NCI-H1930 (cell line): Measurements from ENCODE around the gene TRAF2.

ENCODE experiments used
- DNase-seq, 2 experiments: peaks; one replicate each; lab custom pipeline; 2025; lab: John Stamatoyannopoulos, UW

TRAF2 gene

DNA sequence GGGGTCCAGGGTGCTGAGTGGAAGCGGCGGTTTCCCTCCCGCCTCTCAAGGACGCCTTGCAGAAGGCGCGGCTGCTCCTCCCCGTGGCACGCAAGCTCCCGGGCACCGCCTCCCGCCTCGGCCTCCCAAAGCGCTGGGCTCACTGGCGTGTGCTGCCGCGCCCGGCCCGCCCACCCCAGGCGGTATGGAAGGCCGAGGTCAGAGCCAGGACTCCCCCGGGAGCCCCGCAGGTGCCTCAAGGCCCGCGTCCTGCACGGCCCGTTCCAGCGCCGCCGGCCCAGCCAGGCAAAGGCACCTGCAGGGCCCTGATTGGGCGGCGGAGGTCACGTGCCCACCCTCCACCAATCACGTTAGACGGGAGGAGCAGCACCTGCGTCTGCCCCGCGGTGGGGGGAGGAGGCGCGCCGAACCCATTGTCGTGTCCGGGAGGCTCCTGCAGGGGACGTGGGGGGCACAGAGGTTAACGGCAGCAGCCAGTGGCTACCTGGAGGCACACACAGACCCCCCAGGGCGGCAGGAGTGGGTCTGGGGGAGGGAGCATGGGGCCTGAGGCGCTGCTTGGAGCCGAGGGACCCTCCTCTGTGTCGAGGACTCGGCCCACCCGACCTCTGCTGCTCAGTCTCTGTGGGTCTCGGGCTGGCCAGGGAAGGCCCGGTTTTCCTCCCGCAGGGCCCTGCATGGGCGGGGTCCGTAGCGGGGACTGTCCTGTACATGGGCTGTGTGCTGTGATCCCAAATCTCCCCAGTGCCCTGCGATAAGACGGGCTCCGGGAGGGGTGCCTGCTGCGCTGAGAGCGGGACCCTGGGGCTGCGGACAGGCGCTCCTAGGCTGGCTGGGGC is 63.7 kb downstream of the TRAF2 start:
- peak; percentile 94 to 95 for DNase-seq

GRCh38 chr9:136950656-136951276 is 64.5 kb downstream of the TRAF2 start:
- DNase-seq = no peak

GRCh38 chr9:136951541-136952320 is 65.4 kb downstream of the TRAF2 start, which contains the start of gene LCN12:
TSS of gene LCN12 (plus strand) at chr9:136952273. CDS start at chr9:136952328, 55 bp downstream.
- no peak for DNase-seq

GRCh38 chr9:136952321-136952850 is 66.1 kb downstream of the TRAF2 start:
- DNase-seq = no peak

DNA sequence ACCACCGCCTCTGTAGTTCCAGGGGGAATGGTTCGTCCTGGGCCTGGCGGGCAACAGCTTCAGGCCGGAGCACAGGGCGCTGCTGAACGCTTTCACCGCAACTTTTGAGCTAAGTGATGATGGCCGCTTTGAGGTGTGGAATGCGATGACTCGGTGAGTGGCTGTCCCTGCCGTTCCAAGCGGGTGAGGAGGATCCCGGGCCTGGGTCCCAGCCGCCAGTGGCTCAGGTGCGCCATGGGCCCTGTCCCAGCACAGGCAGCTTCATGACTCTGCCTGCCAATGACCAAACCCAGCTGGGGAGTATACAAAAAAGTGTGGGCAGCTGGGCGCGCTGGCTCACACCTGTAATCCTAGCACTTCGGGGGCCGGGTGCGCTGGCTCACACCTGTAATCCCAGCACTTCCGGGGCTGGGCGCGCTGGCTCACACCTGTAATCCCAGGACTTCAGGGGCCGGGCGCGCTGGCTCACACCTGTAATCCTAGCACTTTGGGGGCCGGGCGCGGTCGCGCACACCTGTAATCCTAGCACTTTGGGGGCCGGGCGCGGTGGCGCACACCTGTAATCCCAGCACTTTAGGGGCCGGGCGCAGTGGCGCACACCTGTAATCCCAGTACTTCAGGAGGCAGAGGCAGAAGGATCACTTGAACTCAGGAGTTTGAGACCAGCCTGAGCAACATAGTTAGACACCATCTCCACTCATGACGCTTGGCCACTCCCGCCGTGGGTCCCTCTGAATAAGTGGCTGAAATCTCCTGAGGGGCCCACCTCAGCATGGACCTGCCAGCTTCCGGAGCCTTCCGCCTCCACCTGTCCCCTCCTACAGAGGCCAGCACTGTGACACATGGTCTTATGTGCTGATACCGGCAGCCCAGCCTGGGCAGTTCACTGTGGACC is 66.8 kb downstream of the TRAF2 start:
- no peak for DNase-seq

- DNase-seq = no peak
These were observed 67.5 kb downstream of the TRAF2 start for GRCh38 chr9:136953771-136954269.

DNA sequence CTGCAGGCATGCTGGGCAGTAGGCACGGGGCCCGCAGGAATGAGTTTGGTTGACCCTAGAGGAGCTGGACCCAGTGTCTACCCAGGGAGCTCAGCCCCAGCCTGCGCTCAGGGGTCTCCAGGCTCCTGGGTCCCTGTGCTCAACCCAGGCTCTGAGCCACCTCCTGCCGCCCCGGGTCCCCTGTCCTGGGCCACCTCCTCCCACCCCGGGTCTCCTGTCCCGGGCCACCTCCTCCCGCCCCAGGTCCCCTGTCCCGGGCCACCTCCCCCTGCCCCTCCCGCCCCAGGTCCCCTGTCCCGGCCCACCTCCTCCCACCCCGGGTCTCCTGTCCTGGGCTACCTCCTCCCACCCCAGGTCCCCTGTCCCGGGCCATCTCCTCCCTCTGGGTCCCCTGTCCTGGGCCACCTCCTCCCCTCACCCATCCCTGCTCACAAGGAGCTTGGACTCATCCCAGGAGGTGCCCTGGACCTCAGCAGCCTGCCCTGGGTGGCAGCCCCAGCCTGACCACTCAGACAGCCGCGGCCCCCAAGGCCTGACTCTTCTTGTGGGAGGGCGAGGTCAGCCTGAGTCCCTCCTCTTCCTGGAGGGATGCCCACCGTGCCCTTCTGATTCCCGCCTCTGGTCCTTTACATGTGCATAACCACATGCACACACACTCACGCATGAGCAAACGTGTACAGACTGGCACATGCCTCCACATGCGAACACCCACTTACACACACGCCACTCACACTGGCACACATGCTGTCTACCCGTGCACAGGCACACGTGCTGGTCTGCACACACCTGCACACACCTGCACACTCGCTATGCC is 68.2 kb downstream of the TRAF2 start:
- no peak for DNase-seq

GRCh38 chr9:136955202-136955942 is 69.1 kb downstream of the TRAF2 start:
- no peak for DNase-seq

DNA sequence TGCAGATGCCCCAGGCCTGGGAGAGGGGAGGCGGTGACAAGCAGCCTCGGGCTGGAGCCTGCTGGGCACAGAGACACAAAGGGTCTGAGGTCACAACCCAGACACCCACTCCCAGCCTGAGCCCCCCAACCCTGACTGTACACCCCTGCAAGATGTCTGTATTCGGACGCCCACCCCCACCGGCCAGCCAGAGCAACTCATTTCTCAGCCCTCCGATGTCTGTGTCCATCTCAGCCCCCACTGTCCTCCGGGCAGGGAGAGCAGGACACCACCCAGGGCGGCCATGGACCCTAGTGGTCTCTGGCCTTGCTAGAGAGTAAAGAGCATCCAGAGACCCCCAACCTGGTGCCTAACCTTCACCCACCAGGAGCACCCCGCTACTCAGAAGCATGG is 69.6 kb downstream of the TRAF2 start:
- DNase-seq = no peak

DNA sequence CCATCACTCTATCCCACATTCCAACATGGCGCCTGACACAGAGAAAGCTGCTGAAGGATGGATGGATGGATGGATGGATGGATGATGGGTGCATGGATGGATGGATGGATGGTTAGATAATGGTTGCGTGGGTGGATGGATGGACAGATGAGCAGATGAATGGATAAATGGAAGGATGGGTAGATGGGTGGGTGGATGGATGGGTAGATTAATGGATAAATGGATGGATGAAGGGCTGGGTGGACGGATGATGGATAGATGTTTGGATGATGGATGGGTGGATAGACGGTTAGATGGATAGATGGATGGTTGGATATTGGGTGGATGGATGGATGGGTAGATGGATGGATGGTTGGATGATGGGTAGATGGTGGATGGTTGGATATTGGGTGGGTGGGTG is 70.3 kb downstream of the TRAF2 start:
- no peak for DNase-seq

- no peak for DNase-seq
These were observed 71.1 kb downstream of the TRAF2 start for GRCh38 chr9:136957461-136957860.

- no peak for DNase-seq
These were observed 71.6 kb downstream of the TRAF2 start for GRCh38 chr9:136957901-136958300.

DNA sequence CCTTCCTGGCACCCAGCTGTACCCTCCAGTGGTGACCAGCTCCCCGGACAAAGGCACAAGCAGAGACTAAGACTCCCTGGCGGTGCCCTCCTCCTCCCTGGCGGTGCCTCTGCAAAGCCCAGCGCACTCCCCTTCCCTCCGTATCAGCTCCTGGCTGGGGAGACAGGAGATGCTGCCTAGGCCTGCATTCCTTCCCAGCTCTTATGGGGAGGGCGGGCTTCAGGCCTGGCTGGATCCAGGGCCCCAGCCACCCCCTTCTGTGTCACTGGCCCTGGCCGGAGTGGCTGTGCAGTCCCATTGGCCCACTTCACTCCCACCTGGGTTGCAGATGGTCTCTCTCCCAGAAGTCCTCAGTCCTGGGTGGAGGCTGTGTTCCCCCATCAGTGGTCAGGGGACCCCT is 72.2 kb downstream of the TRAF2 start:
- DNase-seq = no peak

GRCh38 chr9:136958898-136959850 is 72.9 kb downstream of the TRAF2 start:
- DNase-seq = no peak

DNA sequence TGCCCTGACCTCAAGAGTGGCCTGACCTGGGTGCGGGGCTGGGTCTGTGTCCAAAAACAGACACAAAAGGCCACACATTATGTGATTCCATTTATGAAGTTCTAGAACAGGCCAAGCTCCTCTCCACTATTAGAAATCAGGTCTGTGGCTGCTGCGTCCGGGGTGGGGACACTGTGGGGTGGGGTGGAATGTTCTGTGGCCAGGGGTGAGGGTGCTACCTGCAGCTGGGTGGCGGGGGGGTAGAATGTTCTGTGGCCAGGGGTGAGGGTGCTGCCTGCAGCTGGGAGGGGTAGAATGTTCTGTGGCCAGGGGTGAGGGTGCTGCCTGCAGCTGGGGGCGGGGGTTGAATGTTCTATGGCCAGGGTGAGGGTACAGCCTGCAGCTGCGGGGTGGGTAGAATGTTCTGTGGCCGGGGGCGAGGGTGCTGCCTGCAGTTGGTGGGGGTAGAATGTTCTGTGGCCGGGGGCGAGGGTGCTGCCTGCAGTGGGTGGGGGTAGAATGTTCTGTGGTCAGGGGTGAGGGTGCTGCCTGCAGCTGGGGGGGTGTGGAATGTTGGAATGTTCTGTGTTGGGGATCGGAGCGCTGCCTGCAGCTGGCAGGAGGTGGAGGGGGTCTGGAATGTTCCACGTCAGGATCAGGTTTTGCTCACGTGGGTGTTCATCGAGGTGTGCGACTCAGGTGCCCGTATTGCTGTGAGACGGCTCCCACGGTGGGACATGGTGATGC is 74.1 kb downstream of the TRAF2 start:
- DNase-seq = no peak

DNA sequence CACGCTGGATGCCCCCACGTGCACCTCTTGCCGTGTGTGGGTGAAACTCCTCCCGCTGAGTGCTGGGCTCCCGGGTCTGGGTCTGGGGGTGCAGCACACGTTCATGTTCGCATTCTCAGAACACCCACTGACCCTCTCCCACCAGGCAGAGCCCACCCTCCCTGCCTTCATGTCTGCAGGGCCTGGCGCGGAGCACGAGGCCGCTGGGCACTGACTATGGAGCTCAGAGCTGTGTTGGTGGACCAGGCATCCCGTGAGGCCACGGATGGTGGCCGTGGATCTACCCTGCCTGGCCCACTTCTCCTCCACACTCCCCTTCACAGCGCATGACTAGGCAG is 74.6 kb downstream of the TRAF2 start:
- DNase-seq = no peak

GRCh38 chr9:136961279-136962065 is 75.2 kb downstream of the TRAF2 start:
- DNase-seq = no peak
